Tibial artery (tissue), 4 donors: ENCODE results near the gene ACKR1.

Source experiments
- DNase-seq, 2 donors: peaks; one replicate each; pipeline ENCODE4 v3.0.0-alpha.2; 2019
- H3K27ac ChIP-seq, 2 donors: fragments of 200-600 bp; sonication (generic) in 1 of 2; 1 replicate in 1 of 2; 2 replicates in 1 of 2; pipeline ENCODE4 v1.5.1; 2018 to 2019; ENCODE audit warnings: mild to moderate bottlenecking in 1 of 2
- H3K27me3 ChIP-seq, 2 donors: fragments of 200-600 bp; sonication (generic) in 1 of 2; one replicate each; pipeline versions ENCODE4 v1.5.1 to v1.6.0; 2016 to 2019
- H3K36me3 ChIP-seq, 3 donors: fragments of 200-600 bp; sonication (generic) in 2 of 3; one replicate each; pipeline ENCODE4 v1.5.1; 2016 to 2019; ENCODE audit warnings: mild to moderate bottlenecking in 2 of 3
- H3K4me1 ChIP-seq, 4 donors: fragments of 200-600 bp; sonication (generic) in 2 of 4; 1 replicate in 3 of 4; 2 replicates in 1 of 4; pipeline ENCODE4 v1.5.1; 2016 to 2019
- H3K4me3 ChIP-seq, 2 donors: fragments of 200-600 bp; sonication (generic) in 1 of 2; 1 replicate in 1 of 2; 2 replicates in 1 of 2; pipeline ENCODE4 v1.5.1; 2018 to 2019; ENCODE audit warnings: mild to moderate bottlenecking in 2 of 2
- H3K9me3 ChIP-seq, 3 donors: fragments of 200-600 bp; sonication (generic) in 1 of 3; one replicate each; pipeline ENCODE4 v1.5.1; 2016 to 2019
- CTCF ChIP-seq, 2 experiments: fragments of 200-600 bp in 1 of 2; fragments of 450-650 bp in 1 of 2; IDR thresholded peaks; one replicate each; pipeline ENCODE4 v1.5.1; 2017 to 2019; ENCODE audit warnings: antibody characterized with exemption in 2 of 2, mild to moderate bottlenecking in 1 of 2, moderate library complexity in 1 of 2
- intact Hi-C: fragments of 100-400 bp; cut with DNase I; formaldehyde crosslinking; loops from one replicate; pipeline ENCODE4 v1.15.0; 2023; ENCODE audit warnings: low total_unique reads

Gene ACKR1

GRCh38 chr1:159199901-159200300 is 4.8 kb upstream of the ACKR1 start:
- H3K27me3 ChIP-seq: peaks cover 0 to 26% of the 10 kb centered on the region in 2 donors
- intact Hi-C loops: loop anchor here (5.0 kb wide), 1 partner anchor 38 kb away; no protein-coding TSS in a partner anchor
- peaks cover 0 to 7% (median 0%) of the 10 kb centered on the region in 3 donors for H3K36me3 ChIP-seq
- no peak overlapping the region for H3K27ac ChIP-seq
- H3K4me1 ChIP-seq: no peaks in the 10 kb centered on the region
- no peak for TF ChIP-seq CTCF (IDR thresholded peaks at IDR 0.05)
- no peaks in the 10 kb centered on the region for H3K9me3 ChIP-seq
- H3K4me3 ChIP-seq: no peak overlapping the region
- no peak for DNase-seq

- H3K36me3 ChIP-seq: peaks cover 0 to 7% (median 0%) of the 10 kb centered on the region in 3 donors
- peaks cover 0 to 34% of the 10 kb centered on the region in 2 donors for H3K27me3 ChIP-seq
- no peak overlapping the region for H3K27ac ChIP-seq
- H3K4me1 ChIP-seq: no peaks in the 10 kb centered on the region
- no peak overlapping the region for H3K4me3 ChIP-seq
- no peak for TF ChIP-seq CTCF (IDR thresholded peaks at IDR 0.05)
- DNase-seq: no peak
- no peaks in the 10 kb centered on the region for H3K9me3 ChIP-seq
- intact Hi-C loops: no loop called here
Observed at GRCh38 chr1:159200769-159201168, 3.9 kb upstream of the ACKR1 start.

- Histone ChIP-seq H3K27ac (no peak overlapping the region), H3K9me3 (no peaks in the 10 kb centered on the region), H3K4me1 (no peaks in the 10 kb centered on the region), H3K4me3 (peak overlapping the region in 1 of 2 donors; percentile 8), H3K36me3 (peaks cover 0 to 7% (median 0%) of the 10 kb centered on the region in 3 donors), H3K27me3 (peaks cover 0 to 39% of the 10 kb centered on the region in 2 donors)
- intact Hi-C loops: no loop called here
- no peak for TF ChIP-seq CTCF (IDR thresholded peaks at IDR 0.05)
- DNase-seq: no peak
Observed at GRCh38 chr1:159201642-159202041, 3.0 kb upstream of the ACKR1 start.

- no peak for DNase-seq
- H3K4me1 ChIP-seq: no peaks in the 10 kb centered on the region
- H3K27ac ChIP-seq: no peak overlapping the region
- no peak overlapping the region for H3K4me3 ChIP-seq
- peaks cover 0 to 50% of the 10 kb centered on the region in 2 donors for H3K27me3 ChIP-seq
- intact Hi-C loops: no loop called here
- no peak for TF ChIP-seq CTCF (IDR thresholded peaks at IDR 0.05)
- H3K36me3 ChIP-seq: peaks cover 0 to 7% (median 0%) of the 10 kb centered on the region in 3 donors
- no peaks in the 10 kb centered on the region for H3K9me3 ChIP-seq
Observed at GRCh38 chr1:159203610-159204009, 1.1 kb upstream of the ACKR1 start.

- Histone ChIP-seq H3K36me3 (peaks cover 0 to 7% (median 0%) of the 10 kb centered on the region in 3 donors), H3K27ac (no peak overlapping the region), H3K27me3 (peaks cover 0 to 58% of the 10 kb centered on the region in 2 donors), H3K4me3 (peak overlapping the region; percentile 16 to 25), H3K4me1 (no peaks in the 10 kb centered on the region), H3K9me3 (no peaks in the 10 kb centered on the region)
- intact Hi-C loops: loop anchor here (5.0 kb wide), 1 partner anchor 38 kb away; no protein-coding TSS in a partner anchor
- no peak for TF ChIP-seq CTCF (IDR thresholded peaks at IDR 0.05)
- no peak for DNase-seq
Observed at GRCh38 chr1:159205225-159205624, 550 bp downstream of the ACKR1 start.

- no peaks in the 10 kb centered on the region for H3K4me1 ChIP-seq
- H3K36me3 ChIP-seq: peaks cover 0 to 1% (median 0%) of the 10 kb centered on the region in 3 donors
- peak overlapping the region; percentile 16 to 25 for H3K4me3 ChIP-seq
- H3K27ac ChIP-seq: no peak overlapping the region
- no peak for TF ChIP-seq CTCF (IDR thresholded peaks at IDR 0.05)
- no peak for DNase-seq
- no peaks in the 10 kb centered on the region for H3K9me3 ChIP-seq
- intact Hi-C loops: loop anchor here (5.0 kb wide), 1 partner anchor 39 kb away; no protein-coding TSS in a partner anchor
- peaks cover 0 to 58% of the 10 kb centered on the region in 2 donors for H3K27me3 ChIP-seq
Observed at GRCh38 chr1:159206110-159206509, 1.4 kb downstream of the ACKR1 start.
